K562 (cell line): ENCODE results near the gene DLX4.

Experiments used
- CTCF ChIP-seq, 3 experiments: IDR thresholded peaks in 2 of 3; conservative IDR thresholded peaks in 1 of 3; 2 replicates each; pipeline ENCODE4 v1.5.1; 2011 to 2012; ENCODE audit warnings: low read length in 3 of 3, mild to moderate bottlenecking in 3 of 3, control low read depth in 2 of 3, improper control_type of control experiment in 1 of 3, inconsistent platforms in 1 of 3, low read depth in 1 of 3, mixed read lengths in 1 of 3, moderate library complexity in 1 of 3; ENCODE audit not compliant: insufficient read depth in 2 of 3
- HDGF ChIP-seq: fragments of 450-650 bp; IDR thresholded peaks from 2 replicates; pipeline ENCODE4 v1.6.1; 2016
- JUND ChIP-seq, 2 experiments: IDR thresholded peaks; 2 replicates in 1 of 2; 3 replicates in 1 of 2; pipeline ENCODE4 v1.6.1; 2011; ENCODE audit warnings: borderline replicate concordance in 2 of 2, low read depth in 2 of 2, low read length in 2 of 2, improper control_type of control experiment in 1 of 2, missing biosample characterization in 1 of 2, missing genetic modification characterization in 1 of 2, missing genetic modification reagents in 1 of 2
- MYC ChIP-seq, 2 experiments: fragments of 250-450 bp in 1 of 2; sonication (Bioruptor Pico) in 1 of 2; IDR thresholded peaks; 2 replicates each; pipeline versions ENCODE4 v1.5.1 to v1.6.1; 2012 to 2021; ENCODE audit warnings: low read depth in 2 of 2, borderline replicate concordance in 1 of 2, improper control_type of control experiment in 1 of 2, low read length in 1 of 2, mild to moderate bottlenecking in 1 of 2, moderate library complexity in 1 of 2
- SMARCE1 ChIP-seq: fragments of 450-650 bp; IDR thresholded peaks from 2 replicates; pipeline ENCODE4 v1.7.1; 2016; ENCODE audit warnings: mild to moderate bottlenecking
- TBL1XR1 ChIP-seq, 2 experiments: IDR thresholded peaks; 2 replicates each; pipeline ENCODE4 v1.6.1; 2012; ENCODE audit warnings: improper control_type of control experiment in 2 of 2, low read length in 2 of 2, mild to moderate bottlenecking in 1 of 2
- ZNF324 ChIP-seq: fragments of 250-450 bp; sonication (Bioruptor Pico); IDR thresholded peaks from 2 replicates; pipeline ENCODE4 v1.4.0; 2020; ENCODE audit warnings: mild to moderate bottlenecking

GRCh38 chr17:49925921-49926320 lies 43.1 kb upstream of the DLX4 start:
- TF ChIP-seq CTCF (IDR thresholded peaks at IDR 0.05 in 2 of 3, conservative IDR thresholded peaks at IDR 0.05 in 1 of 3; ENCODE audit: insufficient read depth in 2 of 3, low read depth in 1 of 3, low read length in 3 of 3), result no peak
- TF ChIP-seq ZNF324 (CRISPR knock-in tag), result no peak
- TF ChIP-seq HDGF, result no peak
- TF ChIP-seq SMARCE1, result no peak
- TF ChIP-seq TBL1XR1 (IDR thresholded peaks at IDR 0.05; ENCODE audit: low read length in 2 of 2), result no peak
- TF ChIP-seq MYC (IDR thresholded peaks at IDR 0.05; ENCODE audit: low read depth, low read length), result no peak
- no peak for TF ChIP-seq MYC (CRISPR knock-in tag; IDR thresholded peaks at IDR 0.05; ENCODE audit: borderline replicate concordance, low read depth)
- TF ChIP-seq JUND (IDR thresholded peaks at IDR 0.05; ENCODE audit: borderline replicate concordance, low read depth, low read length), result no peak
- TF ChIP-seq JUND (tag; IDR thresholded peaks at IDR 0.05; ENCODE audit: borderline replicate concordance, low read depth, low read length), result no peak
